Stomach smooth muscle (tissue), 2 donors: Measurements from ENCODE around the gene RPTN.
"Not testable (repeated sequence)": the region's sequence is repeated elsewhere in the genome, so short reads cannot be mapped to it uniquely, and the experiment has no call there.

Source experiments
- H3K27ac ChIP-seq: one replicate; pipeline ENCODE4 v1.7.0; 2013; ENCODE audit warnings: mild to moderate bottlenecking, low read length, inconsistent platforms
- H3K27me3 ChIP-seq, 2 donors: one replicate each; pipeline ENCODE4 v1.7.0; 2013; ENCODE audit warnings: low read length in 2 of 2; ENCODE audit not compliant: insufficient read depth in 2 of 2, control insufficient read depth in 1 of 2
- H3K36me3 ChIP-seq, 2 donors: one replicate each; pipeline ENCODE4 v1.7.0; 2013; ENCODE audit warnings: low read length in 2 of 2; ENCODE audit not compliant: control insufficient read depth in 2 of 2, insufficient read depth in 2 of 2
- H3K4me1 ChIP-seq: one replicate; pipeline ENCODE4 v1.7.0; 2013; ENCODE audit warnings: low read length; ENCODE audit not compliant: control insufficient read depth, insufficient read depth
- H3K4me3 ChIP-seq, 2 donors: one replicate each; pipeline ENCODE4 v1.7.0; 2013; ENCODE audit warnings: low read length in 2 of 2
- H3K9ac ChIP-seq, 2 donors: one replicate each; pipeline ENCODE4 v1.7.0; 2013; ENCODE audit warnings: low read length in 2 of 2, mild to moderate bottlenecking in 1 of 2
- H3K9me3 ChIP-seq, 2 donors: one replicate each; pipeline ENCODE4 v1.7.0; 2013; ENCODE audit warnings: low read length in 2 of 2; ENCODE audit not compliant: control insufficient read depth in 2 of 2
- donor health status: healthy.
- donor health status: Pancreatic carcinoma.

RPTN gene

GRCh38 chr1:152164517-152165136, 5.6 kb upstream of the RPTN start:
- Histone ChIP-seq H3K27ac (no peak overlapping the region), H3K36me3 (no peaks in the 10 kb centered on the region), H3K27me3 (no peaks in the 10 kb centered on the region), H3K9ac (no peak overlapping the region), H3K9me3 (no peaks in the 10 kb centered on the region), H3K4me3 (no peak overlapping the region), H3K4me1 (peaks cover 2% of the 10 kb centered on the region)

GRCh38 chr1:152162792-152163463, 3.9 kb upstream of the RPTN start:
- no peak overlapping the region for H3K27ac ChIP-seq

GRCh38 chr1:152160576-152160975, 1.5 kb upstream of the RPTN start:
- Histone ChIP-seq H3K27me3 (no peaks in the 10 kb centered on the region), H3K4me1 (no peaks in the 10 kb centered on the region), H3K9me3 (no peaks in the 10 kb centered on the region), H3K9ac (no peak overlapping the region), H3K4me3 (no peak overlapping the region), H3K27ac (no peak overlapping the region), H3K36me3 (no peaks in the 10 kb centered on the region)

More at GRCh38 chr1:152162792-152163463, 3.9 kb upstream of the RPTN start:
- no peak overlapping the region for H3K4me3 ChIP-seq
- no peaks in the 10 kb centered on the region for H3K27me3 ChIP-seq
- no peak overlapping the region for H3K9ac ChIP-seq
- no peaks in the 10 kb centered on the region for H3K36me3 ChIP-seq
- H3K4me1 ChIP-seq: no peaks in the 10 kb centered on the region
- no peaks in the 10 kb centered on the region for H3K9me3 ChIP-seq

DNA sequence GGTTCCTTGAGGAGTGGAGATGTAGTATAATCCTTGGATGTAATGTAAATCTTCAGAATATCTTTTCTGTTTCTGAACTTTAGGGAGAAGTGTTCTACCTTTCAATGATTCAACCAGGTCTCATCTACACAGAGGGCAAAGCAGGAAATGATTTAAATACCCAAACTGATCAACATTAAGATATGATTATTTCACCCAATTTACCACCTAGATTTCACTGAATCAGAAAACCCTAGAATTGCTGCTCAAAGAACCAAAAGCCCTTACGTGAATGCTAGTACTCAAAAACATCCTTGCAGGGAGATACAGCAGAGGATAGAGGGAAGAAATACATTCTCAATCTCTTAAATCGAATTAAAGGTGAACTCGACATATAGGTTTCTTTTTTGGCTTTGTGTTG, 5.0 kb downstream of the RPTN start:
- Histone ChIP-seq H3K9me3 (no peaks in the 10 kb centered on the region), H3K4me3 (no peak overlapping the region), H3K9ac (no peak overlapping the region), H3K4me1 (no peaks in the 10 kb centered on the region), H3K27ac (no peak overlapping the region), H3K27me3 (no peaks in the 10 kb centered on the region), H3K36me3 (no peaks in the 10 kb centered on the region)

GRCh38 chr1:152151646-152152045, 7.4 kb downstream of the RPTN start:
- Histone ChIP-seq H3K36me3 (no peaks in the 10 kb centered on the region), H3K9me3 (peaks cover 6 to 7% of the 10 kb centered on the region in 2 donors), H3K4me3 (no peak overlapping the region)

GRCh38 chr1:152148981-152149380, 10.0 kb downstream of the RPTN start:
- Histone ChIP-seq H3K36me3 (no peaks in the 10 kb centered on the region), H3K9ac (no peak overlapping the region), H3K4me3 (no peak overlapping the region), H3K9me3 (peaks cover 6 to 7% of the 10 kb centered on the region in 2 donors), H3K4me1 (no peaks in the 10 kb centered on the region), H3K27me3 (no peaks in the 10 kb centered on the region), H3K27ac (no peak overlapping the region)

More at GRCh38 chr1:152151646-152152045, 7.4 kb downstream of the RPTN start:
- H3K27me3 ChIP-seq: no peaks in the 10 kb centered on the region
- H3K27ac ChIP-seq: no peak overlapping the region
- H3K4me1 ChIP-seq: no peaks in the 10 kb centered on the region
- H3K9ac ChIP-seq: no peak overlapping the region

- Histone ChIP-seq H3K9me3 (peaks cover 6 to 7% of the 10 kb centered on the region in 2 donors), H3K4me3 (no peak overlapping the region), H3K9ac (no peak overlapping the region), H3K36me3 (no peaks in the 10 kb centered on the region), H3K4me1 (no peaks in the 10 kb centered on the region), H3K27me3 (no peaks in the 10 kb centered on the region), H3K27ac (no peak overlapping the region)
Observed at GRCh38 chr1:152148051-152148450, 11.0 kb downstream of the RPTN start.

GRCh38 chr1:152145769-152146168, 13.3 kb downstream of the RPTN start:
- no peak overlapping the region for H3K4me3 ChIP-seq
- H3K4me1 ChIP-seq: no peaks in the 10 kb centered on the region
- H3K9ac ChIP-seq: no peak overlapping the region
- no peak overlapping the region for H3K27ac ChIP-seq
- H3K36me3 ChIP-seq: no peaks in the 10 kb centered on the region
- H3K27me3 ChIP-seq: no peaks in the 10 kb centered on the region
- peaks cover 6 to 7% of the 10 kb centered on the region in 2 donors for H3K9me3 ChIP-seq

DNA sequence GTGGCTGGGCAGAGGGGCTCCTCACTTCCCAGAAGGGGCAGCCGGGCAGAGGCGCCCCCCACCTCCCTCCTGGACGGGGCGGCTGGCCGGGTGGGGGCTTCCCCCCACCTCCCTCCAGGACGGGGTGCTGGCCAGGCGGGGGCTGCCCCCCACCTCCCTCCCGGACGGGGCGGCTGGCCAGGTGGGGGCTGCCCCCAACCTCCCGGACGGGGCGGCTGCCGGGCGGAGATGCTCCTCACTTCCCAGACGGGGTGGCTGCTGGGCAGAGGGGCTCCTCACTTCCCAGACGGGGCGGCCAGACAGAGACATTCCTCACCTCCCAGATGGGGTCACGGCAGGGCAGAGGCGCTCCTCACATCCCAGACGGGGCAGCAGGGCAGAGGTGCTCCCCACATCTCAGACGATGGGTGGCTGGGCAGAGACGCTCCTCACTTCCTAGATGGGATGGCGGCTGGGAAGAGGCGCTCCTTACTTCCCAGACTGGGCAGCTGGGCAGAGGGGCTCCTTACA, 14.3 kb downstream of the RPTN start:
- not testable (repeated sequence) for H3K27ac ChIP-seq, H3K9ac ChIP-seq, H3K27me3 ChIP-seq, H3K36me3 ChIP-seq, H3K4me3 ChIP-seq, H3K9me3 ChIP-seq, H3K4me1 ChIP-seq

- Histone ChIP-seq H3K9me3 (peaks cover 3 to 7% of the 10 kb centered on the region in 2 donors), H3K9ac (no peak overlapping the region), H3K27me3 (no peaks in the 10 kb centered on the region), H3K4me3 (no peak overlapping the region), H3K36me3 (no peaks in the 10 kb centered on the region), H3K27ac (no peak overlapping the region), H3K4me1 (no peaks in the 10 kb centered on the region)
Observed at GRCh38 chr1:152143150-152143887, 15.7 kb downstream of the RPTN start.
